SH-SY5Y (cell line): ENCODE results near the gene CBX5.

Experiments used
- GATA2 ChIP-seq: IDR thresholded peaks from 2 replicates; pipeline ENCODE4 v1.6.1; 2011; ENCODE audit warnings: mild to moderate bottlenecking, low read depth, low read length
- GATA3 ChIP-seq: IDR thresholded peaks from 2 replicates; pipeline ENCODE4 v1.6.1; 2011; ENCODE audit warnings: low read depth, mild to moderate bottlenecking, low read length, moderate library complexity

- TF ChIP-seq GATA2 (peak; percentile 70), GATA3 (peak; percentile 52; the same call in 1 of the 2 replicates)
Observed at GRCh38 chr12:54259194-54260011, 20.5 kb downstream of the CBX5 start.
